ENCODE measurements around the gene APC2.

- TF ChIP-seq GATA3 (IDR thresholded peaks at IDR 0.05; ENCODE audit: low read depth, low read length) (no peak), GATA2 (IDR thresholded peaks at IDR 0.05; ENCODE audit: low read depth, low read length) (no peak)
Observed at GRCh38 chr19:1470055-1470304, 20.1 kb downstream of the APC2 start.

Measured in SH-SY5Y (cell line).